Muscle of leg (tissue), 11 donors: ENCODE data around the gene SLC7A10. TPM values are rescaled to one million over a fixed set of nuclear protein-coding genes. Genes with fewer than 3 reads are reported as not detected.
"Not testable (repeated sequence)": the region's sequence is repeated elsewhere in the genome, so short reads cannot be mapped to it uniquely, and the experiment has no call there.

Source experiments
- DNase-seq: peaks from one replicate; pipeline ENCODE4 v3.0.0; 2013
- H3K27ac ChIP-seq: one replicate; pipeline ENCODE4 v1.5.1; 2013; ENCODE audit warnings: mild to moderate bottlenecking, low read length, control low read depth
- H3K27me3 ChIP-seq: one replicate; pipeline ENCODE4 v1.6.1; 2013; ENCODE audit warnings: low read length; ENCODE audit not compliant: control insufficient read depth, insufficient read depth
- H3K36me3 ChIP-seq: one replicate; pipeline ENCODE4 v1.6.1; 2013; ENCODE audit warnings: low read length; ENCODE audit not compliant: control insufficient read depth, insufficient read depth
- H3K4me1 ChIP-seq: one replicate; pipeline ENCODE4 v1.6.1; 2013; ENCODE audit warnings: low read length; ENCODE audit not compliant: control insufficient read depth, insufficient read depth
- H3K4me3 ChIP-seq: one replicate; pipeline ENCODE4 v1.5.1; 2013; ENCODE audit warnings: low read length, control low read depth
- H3K9me3 ChIP-seq: replicated peaks from 2 replicates; pipeline ENCODE4 v1.6.1; 2013; ENCODE audit warnings: low read depth, low read length; ENCODE audit not compliant: control insufficient read depth
- WGBS: methylation state at CpG from one replicate; pipeline ENCODE4 v1.1.5; 2013; ENCODE audit warnings: missing lambda C conversion rate; ENCODE audit not compliant: insufficient coverage; 5-methylcytosine and 5-hydroxymethylcytosine counted together
- polyA plus RNA-seq, 8 donors: library from polyadenylated mRNA; unstranded; fragments of 120-200 nt; gene quantifications; one replicate each; pipeline versions ENCODE4 v1.2.1 to v1.2.3, GENCODE V29; 2013; ENCODE audit warnings: inconsistent platforms in 1 of 8, low replicate concordance in 1 of 8; ENCODE audit not compliant: insufficient read length in 8 of 8, insufficient read depth in 1 of 8
- total RNA-seq: library from RNA; stranded (reverse); fragments of 120-200 nt; gene quantifications from one replicate; pipeline ENCODE4 v1.2.4, GENCODE V29; 2013

The SLC7A10 gene
- total and polyA plus RNA-seq, 9 donors: 4.7 to 12.2 (median 9.8) TPM

GRCh38 chr19:33193269-33193864 lies 32.3 kb downstream of the SLC7A10 start:
- no peak for DNase-seq
- Histone ChIP-seq H3K4me1 (peaks cover 16% of the 10 kb centered on the region), H3K4me3 (peak overlapping the region; percentile 5), H3K36me3 (peaks cover 14% of the 10 kb centered on the region), H3K27ac (no peak overlapping the region), H3K27me3 (peaks cover 6% of the 10 kb centered on the region), H3K9me3 (no peaks in the 10 kb centered on the region)
- 38% methylated on average over 1 of the region's 8 CpGs for WGBS

- DNase-seq: no peak
These were observed 33.6 kb downstream of the SLC7A10 start for GRCh38 chr19:33192010-33192409.

GRCh38 chr19:33191501-33191900 lies 34.1 kb downstream of the SLC7A10 start:
- no peak for DNase-seq
- H3K9me3 ChIP-seq: no peaks in the 10 kb centered on the region
- no peak overlapping the region for H3K27ac ChIP-seq
- H3K4me3 ChIP-seq: no peak overlapping the region
- H3K27me3 ChIP-seq: peaks cover 6% of the 10 kb centered on the region
- peaks cover 16% of the 10 kb centered on the region for H3K4me1 ChIP-seq
- H3K36me3 ChIP-seq: no peaks in the 10 kb centered on the region
- WGBS: 91% methylated on average over 4 of the region's 6 CpGs

More at GRCh38 chr19:33192010-33192409, 33.6 kb downstream of the SLC7A10 start:
- Histone ChIP-seq H3K27me3 (peaks cover 6% of the 10 kb centered on the region), H3K4me1 (peaks cover 16% of the 10 kb centered on the region), H3K4me3 (no peak overlapping the region), H3K9me3 (no peaks in the 10 kb centered on the region), H3K27ac (no peak overlapping the region), H3K36me3 (peaks cover 5% of the 10 kb centered on the region)
- WGBS: 62% methylated on average over 5 of the region's 7 CpGs

- not testable (repeated sequence) for H3K27me3 ChIP-seq, H3K36me3 ChIP-seq, H3K4me3 ChIP-seq, DNase-seq, H3K9me3 ChIP-seq, H3K27ac ChIP-seq
- 90% methylated on average over 2 of the region's 4 CpGs for WGBS
- H3K4me1 ChIP-seq: peaks cover 16% of the 10 kb centered on the region
These were observed 34.6 kb downstream of the SLC7A10 start for GRCh38 chr19:33191092-33191491.

GRCh38 chr19:33189453-33189852 lies 36.2 kb downstream of the SLC7A10 start:
- H3K27ac ChIP-seq: no peak overlapping the region
- peaks cover 5% of the 10 kb centered on the region for H3K4me1 ChIP-seq
- H3K4me3 ChIP-seq: no peak overlapping the region
- no CpG with 5 or more reads among the region's 1 CpG for WGBS
- no peak for DNase-seq
- no peaks in the 10 kb centered on the region for H3K36me3 ChIP-seq
- peaks cover 6% of the 10 kb centered on the region for H3K27me3 ChIP-seq
- no peaks in the 10 kb centered on the region for H3K9me3 ChIP-seq

- DNase-seq: no peak
- Histone ChIP-seq H3K4me1 (peaks cover 2% of the 10 kb centered on the region), H3K27ac (no peak overlapping the region), H3K36me3 (no peaks in the 10 kb centered on the region), H3K9me3 (no peaks in the 10 kb centered on the region), H3K27me3 (peaks cover 2% of the 10 kb centered on the region), H3K4me3 (no peak overlapping the region)
- WGBS: 40% methylated on average over 3 of the region's 8 CpGs
These were observed 38.5 kb downstream of the SLC7A10 start for GRCh38 chr19:33187183-33187540.

GRCh38 chr19:33186431-33187182 lies 39.0 kb downstream of the SLC7A10 start:
- Histone ChIP-seq H3K27me3 (no peaks in the 10 kb centered on the region), H3K27ac (no peak overlapping the region), H3K4me3 (no peak overlapping the region), H3K4me1 (peaks cover 2% of the 10 kb centered on the region), H3K36me3 (no peaks in the 10 kb centered on the region), H3K9me3 (no peaks in the 10 kb centered on the region)
- WGBS: 67% methylated on average over 1 of the region's 11 CpGs
- DNase-seq: no peak

- H3K27me3 ChIP-seq: no peaks in the 10 kb centered on the region
- WGBS: 0% methylated on average over 37 of the region's 38 CpGs
- H3K4me3 ChIP-seq: peak overlapping the region; percentile 83
- H3K27ac ChIP-seq: peak overlapping the region; percentile 91
- H3K9me3 ChIP-seq: no peaks in the 10 kb centered on the region
- DNase-seq: no peak
- no peaks in the 10 kb centered on the region for H3K36me3 ChIP-seq
- peaks cover 25% of the 10 kb centered on the region for H3K4me1 ChIP-seq
These were observed 48.2 kb downstream of the SLC7A10 start for GRCh38 chr19:33177417-33177979.

GRCh38 chr19:33176670-33177416 lies 48.8 kb downstream of the SLC7A10 start:
- Histone ChIP-seq H3K9me3 (no peaks in the 10 kb centered on the region), H3K27ac (peak overlapping the region; percentile 92), H3K36me3 (no peaks in the 10 kb centered on the region), H3K4me1 (peaks cover 25% of the 10 kb centered on the region), H3K4me3 (peak overlapping the region; percentile 83), H3K27me3 (no peaks in the 10 kb centered on the region)
- 1% methylated on average over 65 of the region's 65 CpGs for WGBS
- DNase-seq: peak; percentile 98
